ENCODE results near the gene UMAD1. TPM values are rescaled to one million over a fixed set of nuclear protein-coding genes. Genes with fewer than 3 reads are reported as not detected.

The UMAD1 gene
- total and polyA plus RNA-seq, 2 of the 4 experiments (the other 2 are of a cell fraction), result 5.2 to 8.4 TPM

DNA sequence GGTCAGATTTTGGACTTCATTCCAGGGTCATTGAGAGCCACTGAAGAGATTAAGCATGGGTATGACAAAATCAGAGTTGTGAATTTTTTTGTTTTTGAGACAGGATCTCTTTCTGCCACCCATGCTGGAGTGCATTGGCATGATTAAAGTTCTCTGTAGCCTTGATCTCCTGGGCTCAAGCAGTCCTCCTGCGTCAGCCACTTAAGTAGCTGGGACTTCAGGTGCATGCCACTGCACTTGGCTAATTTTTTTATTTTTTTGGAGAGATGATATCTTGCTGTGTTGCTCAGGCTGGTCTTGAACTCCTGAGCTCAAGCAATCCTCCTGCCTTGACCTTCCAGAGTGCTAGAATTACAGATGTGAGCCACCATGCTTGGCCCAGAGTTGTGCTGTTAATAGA, 275.5 kb downstream of the UMAD1 start:
- Histone ChIP-seq H3K56ac (ENCODE audit: extremely low read depth, insufficient read depth, low read length) (no peak overlapping the region), H2AFZ (replicated peaks; ENCODE audit: low read length, poor library complexity) (no peak overlapping the region), H3K9me1 (ENCODE audit: insufficient read depth, low read length) (no peaks in the 10 kb centered on the region), H3K4me2 (ENCODE audit: low read depth, low read length) (no peak overlapping the region), H3K4me1 (ENCODE audit: control insufficient read depth, insufficient read depth, low read length) (no peaks in the 10 kb centered on the region; the same call in 1 of the 2 replicates), H3K36me3 (ENCODE audit: control insufficient read depth, insufficient read depth, low read length) (no peaks in the 10 kb centered on the region), H4K5ac (ENCODE audit: low read depth, low read length) (no peak overlapping the region), H2AK9ac (replicated peaks; ENCODE audit: low read depth, low read length, poor library complexity) (no peak overlapping the region), H3K79me1 (ENCODE audit: low read depth in 1 of 2, low read length in 2 of 2) (no peaks in the 10 kb centered on the region), H2AK5ac (ENCODE audit: low read depth, low read length) (no peak overlapping the region), H2BK15ac (ENCODE audit: low read depth, low read length) (no peak overlapping the region), H3K18ac (ENCODE audit: low read depth, low read length) (no peak overlapping the region), H4K8ac (ENCODE audit: low read depth in 2 of 2, low read length in 2 of 2) (no peak overlapping the region), H4K91ac (ENCODE audit: insufficient read depth, low read depth, low read length) (no peak overlapping the region), H3K27ac (ENCODE audit: insufficient read depth, low read length) (no peak overlapping the region), H3K27me3 (ENCODE audit: control insufficient read depth, insufficient read depth, low read length) (no peaks in the 10 kb centered on the region), H3K14ac (replicated peaks; ENCODE audit: low read depth, low read length) (no peak overlapping the region), H3K4me3 (ENCODE audit: insufficient read depth, low read depth, low read length) (no peak overlapping the region), H3K9ac (ENCODE audit: low read depth, low read length) (no peak overlapping the region), H3K23ac (ENCODE audit: low read depth, low read length) (no peak overlapping the region), H3K4ac (ENCODE audit: low read depth, low read length) (no peak overlapping the region), H3K9me3 (ENCODE audit: control insufficient read depth, insufficient read depth, low read length) (no peaks in the 10 kb centered on the region), H2BK5ac (ENCODE audit: low read depth, low read length, poor library complexity, severe bottlenecking) (no peak overlapping the region), H4K20me1 (ENCODE audit: insufficient read depth, low read length) (no peaks in the 10 kb centered on the region), H2BK120ac (ENCODE audit: low read depth, low read length) (no peak overlapping the region), H2BK20ac (ENCODE audit: low read depth, low read length) (no peak overlapping the region)
- BruUV-seq (replicated peaks), result no TSS peak
- ATAC-seq (ENCODE audit: low read depth), result no peak
- WGBS, 2 experiments (ENCODE audit: extremely low coverage in 2 of 2, insufficient read length in 1 of 2), result no CpG with 5 or more reads among the region's 1 CpG
- ChIA-PET CTCF (no interaction called here), POLR2A (ENCODE audit: unreplicated experiment) (no interaction called here)
- DNase-seq, result no peak
- intact Hi-C loops (cut with micrococcal nuclease), result no loop called here
- in situ Hi-C loops (cut with MboI; ENCODE audit: low sequenced_read_pairs), result no loop called here
- TF ChIP-seq, protein P1, sequence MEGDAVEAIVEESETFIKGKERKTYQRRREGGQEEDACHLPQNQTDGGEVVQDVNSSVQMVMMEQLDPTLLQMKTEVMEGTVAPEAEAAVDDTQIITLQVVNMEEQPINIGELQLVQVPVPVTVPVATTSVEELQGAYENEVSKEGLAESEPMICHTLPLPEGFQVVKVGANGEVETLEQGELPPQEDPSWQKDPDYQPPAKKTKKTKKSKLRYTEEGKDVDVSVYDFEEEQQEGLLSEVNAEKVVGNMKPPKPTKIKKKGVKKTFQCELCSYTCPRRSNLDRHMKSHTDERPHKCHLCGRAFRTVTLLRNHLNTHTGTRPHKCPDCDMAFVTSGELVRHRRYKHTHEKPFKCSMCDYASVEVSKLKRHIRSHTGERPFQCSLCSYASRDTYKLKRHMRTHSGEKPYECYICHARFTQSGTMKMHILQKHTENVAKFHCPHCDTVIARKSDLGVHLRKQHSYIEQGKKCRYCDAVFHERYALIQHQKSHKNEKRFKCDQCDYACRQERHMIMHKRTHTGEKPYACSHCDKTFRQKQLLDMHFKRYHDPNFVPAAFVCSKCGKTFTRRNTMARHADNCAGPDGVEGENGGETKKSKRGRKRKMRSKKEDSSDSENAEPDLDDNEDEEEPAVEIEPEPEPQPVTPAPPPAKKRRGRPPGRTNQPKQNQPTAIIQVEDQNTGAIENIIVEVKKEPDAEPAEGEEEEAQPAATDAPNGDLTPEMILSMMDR (conservative IDR thresholded peaks at IDR 0.05; ENCODE audit: low read depth, low read length), result no peak
- TF ChIP-seq SMC3 (IDR thresholded peaks at IDR 0.05; ENCODE audit: low read depth, low read length) (no peak), MAFK (IDR thresholded peaks at IDR 0.05; ENCODE audit: low read depth, low read length) (no peak), NFE2L2 (IDR thresholded peaks at IDR 0.05; ENCODE audit: low read depth, low read length) (no peak), MXI1 (IDR thresholded peaks at IDR 0.05; ENCODE audit: borderline replicate concordance, low read depth, low read length) (no peak)
- TF ChIP-seq, protein P2, sequence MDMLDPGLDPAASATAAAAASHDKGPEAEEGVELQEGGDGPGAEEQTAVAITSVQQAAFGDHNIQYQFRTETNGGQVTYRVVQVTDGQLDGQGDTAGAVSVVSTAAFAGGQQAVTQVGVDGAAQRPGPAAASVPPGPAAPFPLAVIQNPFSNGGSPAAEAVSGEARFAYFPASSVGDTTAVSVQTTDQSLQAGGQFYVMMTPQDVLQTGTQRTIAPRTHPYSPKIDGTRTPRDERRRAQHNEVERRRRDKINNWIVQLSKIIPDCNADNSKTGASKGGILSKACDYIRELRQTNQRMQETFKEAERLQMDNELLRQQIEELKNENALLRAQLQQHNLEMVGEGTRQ (IDR thresholded peaks at IDR 0.05; ENCODE audit: low read depth, low read length), result no peak
- TF ChIP-seq, protein P3, sequence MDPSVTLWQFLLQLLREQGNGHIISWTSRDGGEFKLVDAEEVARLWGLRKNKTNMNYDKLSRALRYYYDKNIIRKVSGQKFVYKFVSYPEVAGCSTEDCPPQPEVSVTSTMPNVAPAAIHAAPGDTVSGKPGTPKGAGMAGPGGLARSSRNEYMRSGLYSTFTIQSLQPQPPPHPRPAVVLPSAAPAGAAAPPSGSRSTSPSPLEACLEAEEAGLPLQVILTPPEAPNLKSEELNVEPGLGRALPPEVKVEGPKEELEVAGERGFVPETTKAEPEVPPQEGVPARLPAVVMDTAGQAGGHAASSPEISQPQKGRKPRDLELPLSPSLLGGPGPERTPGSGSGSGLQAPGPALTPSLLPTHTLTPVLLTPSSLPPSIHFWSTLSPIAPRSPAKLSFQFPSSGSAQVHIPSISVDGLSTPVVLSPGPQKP (IDR thresholded peaks at IDR 0.05; ENCODE audit: borderline replicate concordance, low read depth, low read length), result no peak
- dilution Hi-C loops (cut with HindIII; ENCODE audit: low sequenced_read_pairs, unreplicated experiment), result no loop called here
